ENCODE data around the gene INKA1.

DNA sequence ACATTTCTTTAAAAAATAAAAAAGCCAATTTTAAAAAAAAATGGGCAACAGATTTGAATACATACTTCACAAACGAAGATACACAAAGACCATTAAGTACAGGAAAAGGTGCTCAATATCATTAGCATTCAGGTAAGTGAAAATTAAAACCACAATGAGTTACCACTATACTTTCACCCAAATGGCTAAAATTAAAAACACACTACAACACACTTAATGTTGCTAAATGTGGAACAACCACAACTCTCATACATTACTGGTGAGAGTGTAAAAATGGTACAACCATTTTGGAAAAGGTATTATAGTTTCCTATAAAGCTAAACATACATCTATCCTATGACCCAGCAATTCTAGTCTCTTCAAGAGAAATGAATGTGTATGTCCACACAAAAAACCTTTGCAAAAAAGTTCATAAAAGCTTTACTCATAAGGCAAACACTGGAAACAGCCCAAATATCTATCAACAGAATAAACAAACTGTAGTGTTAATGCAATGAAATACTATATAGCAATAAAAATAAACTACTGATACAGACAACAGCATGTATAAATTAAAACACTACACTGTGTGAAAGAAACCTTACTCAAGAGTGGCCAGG is 31.6 kb upstream of the INKA1 start:
- TF ChIP-seq POLR2AphosphoS5 (IDR thresholded peaks at IDR 0.05; ENCODE audit: low read depth): no peak
- TF ChIP-seq, protein P1, sequence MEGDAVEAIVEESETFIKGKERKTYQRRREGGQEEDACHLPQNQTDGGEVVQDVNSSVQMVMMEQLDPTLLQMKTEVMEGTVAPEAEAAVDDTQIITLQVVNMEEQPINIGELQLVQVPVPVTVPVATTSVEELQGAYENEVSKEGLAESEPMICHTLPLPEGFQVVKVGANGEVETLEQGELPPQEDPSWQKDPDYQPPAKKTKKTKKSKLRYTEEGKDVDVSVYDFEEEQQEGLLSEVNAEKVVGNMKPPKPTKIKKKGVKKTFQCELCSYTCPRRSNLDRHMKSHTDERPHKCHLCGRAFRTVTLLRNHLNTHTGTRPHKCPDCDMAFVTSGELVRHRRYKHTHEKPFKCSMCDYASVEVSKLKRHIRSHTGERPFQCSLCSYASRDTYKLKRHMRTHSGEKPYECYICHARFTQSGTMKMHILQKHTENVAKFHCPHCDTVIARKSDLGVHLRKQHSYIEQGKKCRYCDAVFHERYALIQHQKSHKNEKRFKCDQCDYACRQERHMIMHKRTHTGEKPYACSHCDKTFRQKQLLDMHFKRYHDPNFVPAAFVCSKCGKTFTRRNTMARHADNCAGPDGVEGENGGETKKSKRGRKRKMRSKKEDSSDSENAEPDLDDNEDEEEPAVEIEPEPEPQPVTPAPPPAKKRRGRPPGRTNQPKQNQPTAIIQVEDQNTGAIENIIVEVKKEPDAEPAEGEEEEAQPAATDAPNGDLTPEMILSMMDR (IDR thresholded peaks at IDR 0.05; ENCODE audit: insufficient read depth, low read length): no peak
- TF ChIP-seq, protein P2, sequence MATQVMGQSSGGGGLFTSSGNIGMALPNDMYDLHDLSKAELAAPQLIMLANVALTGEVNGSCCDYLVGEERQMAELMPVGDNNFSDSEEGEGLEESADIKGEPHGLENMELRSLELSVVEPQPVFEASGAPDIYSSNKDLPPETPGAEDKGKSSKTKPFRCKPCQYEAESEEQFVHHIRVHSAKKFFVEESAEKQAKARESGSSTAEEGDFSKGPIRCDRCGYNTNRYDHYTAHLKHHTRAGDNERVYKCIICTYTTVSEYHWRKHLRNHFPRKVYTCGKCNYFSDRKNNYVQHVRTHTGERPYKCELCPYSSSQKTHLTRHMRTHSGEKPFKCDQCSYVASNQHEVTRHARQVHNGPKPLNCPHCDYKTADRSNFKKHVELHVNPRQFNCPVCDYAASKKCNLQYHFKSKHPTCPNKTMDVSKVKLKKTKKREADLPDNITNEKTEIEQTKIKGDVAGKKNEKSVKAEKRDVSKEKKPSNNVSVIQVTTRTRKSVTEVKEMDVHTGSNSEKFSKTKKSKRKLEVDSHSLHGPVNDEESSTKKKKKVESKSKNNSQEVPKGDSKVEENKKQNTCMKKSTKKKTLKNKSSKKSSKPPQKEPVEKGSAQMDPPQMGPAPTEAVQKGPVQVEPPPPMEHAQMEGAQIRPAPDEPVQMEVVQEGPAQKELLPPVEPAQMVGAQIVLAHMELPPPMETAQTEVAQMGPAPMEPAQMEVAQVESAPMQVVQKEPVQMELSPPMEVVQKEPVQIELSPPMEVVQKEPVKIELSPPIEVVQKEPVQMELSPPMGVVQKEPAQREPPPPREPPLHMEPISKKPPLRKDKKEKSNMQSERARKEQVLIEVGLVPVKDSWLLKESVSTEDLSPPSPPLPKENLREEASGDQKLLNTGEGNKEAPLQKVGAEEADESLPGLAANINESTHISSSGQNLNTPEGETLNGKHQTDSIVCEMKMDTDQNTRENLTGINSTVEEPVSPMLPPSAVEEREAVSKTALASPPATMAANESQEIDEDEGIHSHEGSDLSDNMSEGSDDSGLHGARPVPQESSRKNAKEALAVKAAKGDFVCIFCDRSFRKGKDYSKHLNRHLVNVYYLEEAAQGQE (IDR thresholded peaks at IDR 0.05; ENCODE audit: insufficient replicate concordance, low read depth): no peak
- TF ChIP-seq GABPA (IDR thresholded peaks at IDR 0.05; ENCODE audit: low read depth): no peak
- TF ChIP-seq SPI1 (IDR thresholded peaks at IDR 0.05; ENCODE audit: borderline replicate concordance, low read depth): no peak
